GM12878 (cell line): ENCODE data around the gene PHLDB1. TPM values are rescaled to one million over a fixed set of nuclear protein-coding genes. Genes with fewer than 3 reads are reported as not detected.

ENCODE experiments used
- ATAC-seq: fragments of 200-7000 bp; cut with Tn5 transposase; 3 replicates; pipeline ENCODE4 v1.9.1; 2020; ENCODE audit warnings: mild to moderate bottlenecking, moderate library complexity
- BruUV-seq: library from RNA; stranded (reverse); fragments of 400-500 nt; replicated peaks from 2 replicates; lab custom pipeline; 2021; lab: Mats Ljungman, UMichigan
- CTCF ChIA-PET: fragments of 300-600 bp; sonication (Branson Sonifier 250); formaldehyde crosslinking; extraction: SDS; loops from one replicate; lab custom pipeline; 2021; ENCODE audit warnings: inconsistent platforms; lab: Yijun Ruan, JAX
- POLR2A ChIA-PET: fragments of 350-600 bp; formaldehyde crosslinking; extraction: SDS; loops from one replicate; lab custom pipeline; 2021; ENCODE audit warnings: inconsistent platforms; lab: Charles Lee
- RAD21 ChIA-PET: fragments of 300-600 bp; sonication (Branson Sonifier 250); formaldehyde crosslinking; loops from one replicate; lab custom pipeline; 2023; ENCODE audit warnings: antibody characterized with exemption; ENCODE audit not compliant: unreplicated experiment; lab: Charles Lee
- SMC1A ChIA-PET: fragments of 300-600 bp; sonication (Branson Sonifier 250); formaldehyde crosslinking; loops from one replicate; lab custom pipeline; 2023; ENCODE audit not compliant: unreplicated experiment, uncharacterized antibody; lab: Charles Lee
- DNase-seq: peaks from one replicate; pipeline ENCODE4 v3.0.0-alpha.2; 2011; ENCODE audit warnings: low read depth, low spot score
- FAIRE-seq: peaks from 3 replicates; lab custom pipeline; 2011; peaks lifted over from hg19 to GRCh38; lab: Jason Lieb, UNC
- H2AFZ ChIP-seq: 2 replicates; pipeline ENCODE4 v1.6.0; 2011; ENCODE audit warnings: low read depth, low read length, control low read depth; ENCODE audit not compliant: control insufficient read depth
- H3K27ac ChIP-seq: 2 replicates; pipeline ENCODE4 v1.5.1; 2011; ENCODE audit warnings: control low read depth; ENCODE audit not compliant: control insufficient read depth, insufficient read depth
- H3K27me3 ChIP-seq, 2 experiments: replicated peaks in 1 of 2; 2 replicates each; pipeline versions ENCODE4 v1.6.0 to v1.6.1; 2011; ENCODE audit warnings: low read length in 1 of 2; ENCODE audit not compliant: control insufficient read depth in 2 of 2, insufficient read depth in 2 of 2
- H3K36me3 ChIP-seq, 2 experiments: 2 replicates each; pipeline ENCODE4 v1.5.1; 2011; ENCODE audit warnings: low read length in 1 of 2; ENCODE audit not compliant: control insufficient read depth in 2 of 2, insufficient read depth in 2 of 2
- H3K4me1 ChIP-seq: 2 replicates; pipeline ENCODE4 v1.6.1; 2011; ENCODE audit warnings: mild to moderate bottlenecking, low read length, moderate library complexity, mixed read lengths; ENCODE audit not compliant: control insufficient read depth, insufficient read depth
- H3K4me2 ChIP-seq: 2 replicates; pipeline ENCODE4 v1.6.0; 2011; ENCODE audit warnings: control low read depth; ENCODE audit not compliant: control insufficient read depth, insufficient read depth
- H3K4me3 ChIP-seq: fragments of 200-600 bp; sonication (generic); 2 replicates; pipeline ENCODE4 v1.5.1; 2016
- H3K79me2 ChIP-seq: 2 replicates; pipeline ENCODE4 v1.6.0; 2011; ENCODE audit warnings: low read length; ENCODE audit not compliant: control insufficient read depth, insufficient read depth
- H3K9ac ChIP-seq: 2 replicates; pipeline ENCODE4 v1.8.0; 2011; ENCODE audit warnings: low read length, control low read depth, mixed read lengths; ENCODE audit not compliant: control insufficient read depth, insufficient read depth
- H3K9me3 ChIP-seq: replicated peaks from 3 replicates; pipeline ENCODE4 v1.5.1; 2011; ENCODE audit warnings: mild to moderate bottlenecking, low read length; ENCODE audit not compliant: control insufficient read depth, insufficient read depth
- H4K20me1 ChIP-seq: 2 replicates; pipeline ENCODE4 v1.6.0; 2011; ENCODE audit not compliant: control insufficient read depth, insufficient read depth
- EGR1 ChIP-seq, 2 experiments: IDR thresholded peaks; 1 replicate in 1 of 2; 2 replicates in 1 of 2; pipeline ENCODE4 v1.6.1; 2011 to 2012; ENCODE audit warnings: low read depth in 2 of 2, low read length in 2 of 2, borderline replicate concordance in 1 of 2, mild to moderate bottlenecking in 1 of 2, moderate library complexity in 1 of 2
- LARP7 ChIP-seq: fragments of 450-650 bp; IDR thresholded peaks from 2 replicates; pipeline ENCODE4 v1.6.1; 2017; ENCODE audit warnings: mild to moderate bottlenecking
- NKRF ChIP-seq: fragments of 450-650 bp; conservative IDR thresholded peaks from 2 replicates; pipeline ENCODE4 v1.6.1; 2017; ENCODE audit warnings: mild to moderate bottlenecking, moderate library complexity
- NR2F1 ChIP-seq: fragments of 450-650 bp; conservative IDR thresholded peaks from 2 replicates; pipeline ENCODE4 v1.6.1; 2017; ENCODE audit warnings: mild to moderate bottlenecking
- POLR2AphosphoS2 ChIP-seq: IDR thresholded peaks from 2 replicates; pipeline ENCODE4 v1.6.1; 2011; ENCODE audit warnings: low read depth, mild to moderate bottlenecking, low read length, improper control_type of control experiment, moderate library complexity
- SMAD5 ChIP-seq: IDR thresholded peaks from 2 replicates; pipeline ENCODE4 v1.6.1; 2016; ENCODE audit warnings: antibody characterized with exemption, low read depth
- TARDBP ChIP-seq: IDR thresholded peaks from 2 replicates; pipeline ENCODE4 v1.6.1; 2016; ENCODE audit warnings: borderline replicate concordance
- TBL1XR1 ChIP-seq: IDR thresholded peaks from 2 replicates; pipeline ENCODE4 v1.6.1; 2012; ENCODE audit warnings: low read depth, low read length, improper control_type of control experiment
- TCF7 ChIP-seq: IDR thresholded peaks from 2 replicates; pipeline ENCODE4 v1.6.1; 2014; ENCODE audit warnings: antibody characterized with exemption, borderline replicate concordance
- USF1 ChIP-seq: IDR thresholded peaks from 2 replicates; pipeline ENCODE4 v1.6.1; 2011; ENCODE audit warnings: borderline replicate concordance, low read depth, mild to moderate bottlenecking, moderate library complexity, mixed read lengths, low read length; ENCODE audit not compliant: insufficient read depth; ENCODE audit errors: extremely low read length
- ZSCAN29 ChIP-seq: fragments of 450-650 bp; IDR thresholded peaks from 2 replicates; pipeline ENCODE4 v1.6.1; 2017; ENCODE audit warnings: mild to moderate bottlenecking, moderate library complexity
- WGBS: methylation state at CpG from one replicate; pipeline ENCODE4 v1.1.6; 2016; ENCODE audit warnings: low lambda C conversion rate; ENCODE audit not compliant: insufficient replicate concordance, insufficient coverage; ENCODE audit errors: missing lambda C conversion rate; 5-methylcytosine and 5-hydroxymethylcytosine counted together
- in situ Hi-C: fragments of 300-500 bp; cut with MboI; formaldehyde crosslinking; loops from 9 replicates; pipeline ENCODE4 v1.14.3; 2018; ENCODE audit warnings: mixed read lengths
- intact Hi-C: fragments of 100-400 bp; cut with micrococcal nuclease; formaldehyde crosslinking; loops from one replicate; pipeline ENCODE4 v1.14.2; 2022; ENCODE audit not compliant: unreplicated experiment
- polyA plus RNA-seq, 11 experiments: library from polyadenylated mRNA; depleted of rRNA in 4 of 11; unstranded in 6 of 11; stranded (reverse) in 5 of 11; fragments of >200 nt; fragmentation: Nextera tagmentation in 4 of 11; fragmentation: Illumina TruSeq in 1 of 11; extraction: Ambion mirVana in 4 of 11; extraction: Trizol in 1 of 11; gene quantifications; 1 replicate in 1 of 11; 2 replicates in 10 of 11; pipeline versions ENCODE4 v1.2.1 to v1.2.3, GENCODE V29; 2011 to 2016; ENCODE audit warnings: inconsistent platforms in 2 of 11, missing spikeins in 2 of 11, low read depth in 1 of 11
- total RNA-seq, 4 experiments: library from RNA; depleted of rRNA in 3 of 4; stranded (reverse); fragments of >200 nt in 3 of 4; fragmentation: Illumina TruSeq in 1 of 4; extraction: Trizol in 1 of 4; gene quantifications; 2 replicates each; pipeline versions ENCODE4 v1.2.1 to v1.2.3, GENCODE V29; 2013 to 2021

PHLDB1 gene
- total and polyA plus RNA-seq, 10 of the 15 experiments (the other 5 are each of a cell fraction or from before 2014, with no cell fraction given) = 0.03 to 0.26 (median 0.18) TPM; not detected in 4

GRCh38 chr11:118679483-118679882 is 72.1 kb downstream of the PHLDB1 start, which contains the start of gene TREH:
Gene TREH, minus strand, starts transcription at chr11:118679650. Its CDS starts 23 bp downstream, at chr11:118679627.
- ATAC-seq = no peak
- FAIRE-seq = no peak
- Histone ChIP-seq H3K4me2 (no peak within 1 kb of the TSS), H3K27me3 (0 out of 4 replicates have a peak, but pooled peaks cover 0 to 1% of the 10 kb centered on the region in 2 experiments), H3K4me1 (no peaks in the 10 kb centered on the region), H3K4me3 (no peak within 1 kb of the TSS), H3K9me3 (no peaks in the 10 kb centered on the region; the same call in 2 of the 3 replicates), H3K9ac (no peak within 1 kb of the TSS), H2AFZ (no peak within 1 kb of the TSS), H3K27ac (no peak within 1 kb of the TSS), H3K36me3 (no peaks in the 10 kb centered on the region), H3K79me2 (no peaks in the 10 kb centered on the region), H4K20me1 (no peaks in the 10 kb centered on the region)
- no TSS peak for BruUV-seq
- SMC1A ChIA-PET = interaction anchor here (0.7 to 0.8 kb wide), 2 partner anchors 9 to 476 kb away, joined by 3 to 4 read pairs; no protein-coding TSS in a partner anchor
- RAD21 ChIA-PET = no interaction called here
- no peak for DNase-seq
- in situ Hi-C loops (no loop called here), intact Hi-C loops (no loop called here)
- WGBS = 22% methylated on average over 5 of the region's 5 CpGs
- CTCF ChIA-PET = no interaction called here
- POLR2A ChIA-PET = interaction anchor here (0.6 kb wide), 1 partner anchor 53 kb away, joined by 3 read pairs; no protein-coding TSS in a partner anchor
- no peak for TF ChIP-seq TARDBP
- no peak for TF ChIP-seq EGR1 (IDR thresholded peaks at IDR 0.05; ENCODE audit: borderline replicate concordance in 1 of 2, low read depth in 2 of 2, low read length in 2 of 2)
- no peak for TF ChIP-seq NR2F1
- TF ChIP-seq SMAD5 = no peak
- TF ChIP-seq NKRF = no peak
- no peak for TF ChIP-seq LARP7
- TF ChIP-seq TCF7 = no peak
- TF ChIP-seq ZSCAN29 = no peak
- TF ChIP-seq TBL1XR1 = no peak
- TF ChIP-seq POLR2AphosphoS2 = no peak
- no peak for TF ChIP-seq USF1
